ENCODE results near the gene ENO1.
"Not testable (repeated sequence)": the region's sequence is repeated elsewhere in the genome, so short reads cannot be mapped to it uniquely, and the experiment has no call there.

Gene ENO1

DNA sequence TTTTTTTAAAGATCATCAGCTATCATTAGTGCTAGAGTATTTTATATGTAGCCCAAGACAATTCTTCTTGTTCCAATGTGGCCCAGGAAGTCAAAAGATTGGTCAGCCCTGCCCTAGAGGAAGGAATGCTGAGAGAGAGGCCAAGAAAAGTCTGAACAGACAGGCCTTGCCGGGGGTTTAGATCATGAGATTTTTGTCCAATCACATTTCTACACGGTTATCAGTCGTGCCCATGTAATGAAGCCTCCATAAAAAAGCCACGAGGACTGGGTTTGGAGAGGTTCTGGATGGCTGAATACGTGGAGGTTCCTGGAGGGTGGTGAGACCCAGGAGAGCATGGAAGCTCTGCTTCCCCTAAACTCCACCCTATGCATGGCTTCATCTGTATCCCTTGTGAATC lies 24.3 kb upstream of the ENO1 start:
- no peak overlapping the region for H3K4me3 ChIP-seq (ENCODE audit: low read depth, low read length)
- no peaks in the 10 kb centered on the region for H3K4me1 ChIP-seq (ENCODE audit: control insufficient read depth, insufficient read depth, low read length)
- TF ChIP-seq ZEB2 (tag by site-specific recombination; IDR thresholded peaks at IDR 0.05): no peak
- no peak for TF ChIP-seq ZNF747 (tag by site-specific recombination; IDR thresholded peaks at IDR 0.05)
- no peak for TF ChIP-seq ZBTB1 (tag by site-specific recombination; IDR thresholded peaks at IDR 0.05)
- TF ChIP-seq ZNF560 (tag by site-specific recombination; IDR thresholded peaks at IDR 0.05; ENCODE audit: borderline replicate concordance): no peak
- no peak for TF ChIP-seq PRDM1 (tag by site-specific recombination; IDR thresholded peaks at IDR 0.05)
- no peak for TF ChIP-seq ZNF585B (tag by site-specific recombination; IDR thresholded peaks at IDR 0.05)
- TF ChIP-seq, protein P1, sequence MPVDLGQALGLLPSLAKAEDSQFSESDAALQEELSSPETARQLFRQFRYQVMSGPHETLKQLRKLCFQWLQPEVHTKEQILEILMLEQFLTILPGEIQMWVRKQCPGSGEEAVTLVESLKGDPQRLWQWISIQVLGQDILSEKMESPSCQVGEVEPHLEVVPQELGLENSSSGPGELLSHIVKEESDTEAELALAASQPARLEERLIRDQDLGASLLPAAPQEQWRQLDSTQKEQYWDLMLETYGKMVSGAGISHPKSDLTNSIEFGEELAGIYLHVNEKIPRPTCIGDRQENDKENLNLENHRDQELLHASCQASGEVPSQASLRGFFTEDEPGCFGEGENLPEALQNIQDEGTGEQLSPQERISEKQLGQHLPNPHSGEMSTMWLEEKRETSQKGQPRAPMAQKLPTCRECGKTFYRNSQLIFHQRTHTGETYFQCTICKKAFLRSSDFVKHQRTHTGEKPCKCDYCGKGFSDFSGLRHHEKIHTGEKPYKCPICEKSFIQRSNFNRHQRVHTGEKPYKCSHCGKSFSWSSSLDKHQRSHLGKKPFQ (tag by site-specific recombination; IDR thresholded peaks at IDR 0.05): no peak
- H3K36me3 ChIP-seq (ENCODE audit: control insufficient read depth in 2 of 2, insufficient read depth in 1 of 2, low read length in 2 of 2): no peaks in the 10 kb centered on the region
- POLR2A ChIA-PET: no interaction called here
- CTCF ChIA-PET: interaction anchor here (1.0 kb wide), 1 partner anchor 15 kb away, joined by 3 read pairs; no protein-coding TSS in a partner anchor
- H3K9me3 ChIP-seq (ENCODE audit: control insufficient read depth, insufficient read depth, low read depth, low read length): no peaks in the 10 kb centered on the region
- H3K27ac ChIP-seq (ENCODE audit: extremely low read depth, low read depth, low read length): no peak overlapping the region

DNA sequence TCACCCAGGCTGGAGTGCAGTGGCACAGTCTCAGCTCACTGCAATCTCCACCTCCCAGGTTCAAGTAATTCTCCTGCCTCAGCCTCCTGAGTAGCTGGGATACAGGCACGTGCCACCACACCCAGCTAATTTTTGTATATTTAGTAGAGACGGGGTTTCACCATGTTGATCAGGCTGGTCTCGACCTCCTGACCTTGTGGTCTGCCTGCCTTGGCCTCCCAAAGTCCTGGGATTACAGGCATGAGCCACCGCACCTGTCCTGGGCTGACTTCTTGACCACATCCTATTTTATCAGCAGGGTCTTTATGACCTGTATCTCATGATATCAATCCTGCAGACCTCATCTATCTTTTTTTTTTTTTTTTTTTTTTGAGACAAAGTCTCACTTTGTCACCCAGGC lies 22.2 kb upstream of the ENO1 start:
- not testable (repeated sequence) for H3K4me3 ChIP-seq (ENCODE audit: low read depth, low read length); H3K9me3 ChIP-seq (ENCODE audit: control insufficient read depth, insufficient read depth, low read depth, low read length); H3K27ac ChIP-seq (ENCODE audit: extremely low read depth, low read depth, low read length); H3K36me3 ChIP-seq (ENCODE audit: control insufficient read depth in 2 of 2, insufficient read depth in 1 of 2, low read length in 2 of 2); H3K4me1 ChIP-seq (ENCODE audit: control insufficient read depth, insufficient read depth, low read length)
- CTCF ChIA-PET: interaction anchor here (0.6 kb wide), 1 partner anchor 92 kb away, joined by 3 read pairs; no protein-coding TSS in a partner anchor
- POLR2A ChIA-PET: interaction anchor here (0.7 kb wide), 1 partner anchor 50 kb away, joined by 13 read pairs; no protein-coding TSS in a partner anchor

DNA sequence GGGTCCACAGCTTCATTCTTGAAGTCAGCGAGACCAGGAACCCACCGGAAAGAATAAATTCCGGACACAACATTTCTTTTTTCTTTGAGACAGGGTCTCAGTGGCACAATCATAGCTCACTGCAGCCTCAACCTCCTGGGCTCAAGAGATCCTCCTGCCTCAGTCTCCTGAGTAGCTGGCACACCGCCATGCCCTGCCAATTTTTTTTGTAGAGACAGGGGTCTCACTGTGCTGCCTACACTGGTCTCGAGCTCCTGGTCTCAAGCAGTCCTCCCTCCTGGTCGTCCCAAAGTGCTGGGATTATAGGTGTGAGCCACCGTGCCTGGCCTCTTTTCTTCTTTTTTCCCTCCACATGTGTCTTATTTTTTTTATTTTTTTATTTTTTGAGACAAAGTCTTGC lies 20.6 kb upstream of the ENO1 start:
- CTCF ChIA-PET: interaction anchor here (0.6 to 1.0 kb wide), 3 partner anchors 36 to 158 kb away, joined by 3 to 4 read pairs (median 3); no protein-coding TSS in a partner anchor
- TF ChIP-seq, protein P2, sequence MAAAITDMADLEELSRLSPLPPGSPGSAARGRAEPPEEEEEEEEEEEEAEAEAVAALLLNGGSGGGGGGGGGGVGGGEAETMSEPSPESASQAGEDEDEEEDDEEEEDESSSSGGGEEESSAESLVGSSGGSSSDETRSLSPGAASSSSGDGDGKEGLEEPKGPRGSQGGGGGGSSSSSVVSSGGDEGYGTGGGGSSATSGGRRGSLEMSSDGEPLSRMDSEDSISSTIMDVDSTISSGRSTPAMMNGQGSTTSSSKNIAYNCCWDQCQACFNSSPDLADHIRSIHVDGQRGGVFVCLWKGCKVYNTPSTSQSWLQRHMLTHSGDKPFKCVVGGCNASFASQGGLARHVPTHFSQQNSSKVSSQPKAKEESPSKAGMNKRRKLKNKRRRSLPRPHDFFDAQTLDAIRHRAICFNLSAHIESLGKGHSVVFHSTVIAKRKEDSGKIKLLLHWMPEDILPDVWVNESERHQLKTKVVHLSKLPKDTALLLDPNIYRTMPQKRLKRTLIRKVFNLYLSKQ (tag by site-specific recombination; IDR thresholded peaks at IDR 0.05; ENCODE audit: borderline replicate concordance): no peak
- no peak for TF ChIP-seq TCF7L2 (IDR thresholded peaks at IDR 0.05; ENCODE audit: borderline replicate concordance, low read depth, low read length)
- TF ChIP-seq ZNF600 (tag by site-specific recombination; IDR thresholded peaks at IDR 0.05): no peak
- no peak for TF ChIP-seq ZNF558 (tag by site-specific recombination; IDR thresholded peaks at IDR 0.05)
- no peak for TF ChIP-seq ZNF473 (tag by site-specific recombination; IDR thresholded peaks at IDR 0.05)
- TF ChIP-seq ZNF112 (tag by site-specific recombination; IDR thresholded peaks at IDR 0.05): no peak

DNA sequence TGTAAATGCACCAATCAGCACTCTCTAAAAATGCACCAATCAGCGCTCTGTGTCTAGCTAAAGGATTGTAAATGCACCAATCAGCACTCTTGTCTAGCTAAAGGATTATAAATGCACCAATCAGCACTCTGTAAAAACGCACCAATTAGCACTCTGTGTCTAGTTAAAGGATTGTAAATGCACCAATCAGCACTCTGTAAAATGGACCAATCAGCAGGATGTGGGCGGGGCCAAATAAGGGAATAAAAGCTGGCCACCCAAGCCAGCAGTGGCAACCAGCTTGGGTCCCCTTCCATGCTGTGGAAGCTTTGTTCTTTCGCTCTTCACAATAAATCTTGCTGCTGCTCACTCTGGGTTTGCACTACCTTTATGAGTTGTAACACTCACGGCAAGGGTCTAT lies 19.9 kb upstream of the ENO1 start:
- ChIA-PET CTCF (interaction anchor here (0.6 to 1.0 kb wide), 4 partner anchors 36 to 158 kb away, joined by 3 to 4 read pairs (median 3); no protein-coding TSS in a partner anchor), POLR2A (interaction anchor here (1.2 kb wide), 1 partner anchor 20 kb away, joined by 3 read pairs; the partner anchor contains the start of gene ENO1)
- H3K9me3 ChIP-seq (ENCODE audit: control insufficient read depth, insufficient read depth, low read depth, low read length); H3K27ac ChIP-seq (ENCODE audit: extremely low read depth, low read depth, low read length); H3K36me3 ChIP-seq (ENCODE audit: control insufficient read depth in 2 of 2, insufficient read depth in 1 of 2, low read length in 2 of 2); H3K4me3 ChIP-seq (ENCODE audit: low read depth, low read length); H3K4me1 ChIP-seq (ENCODE audit: control insufficient read depth, insufficient read depth, low read length): not testable (repeated sequence)

More for the DNA sequence above, 20.6 kb upstream of the ENO1 start:
- Histone ChIP-seq H3K4me1 (ENCODE audit: control insufficient read depth, insufficient read depth, low read length) (no peaks in the 10 kb centered on the region), H3K4me3 (ENCODE audit: low read depth, low read length) (no peak overlapping the region), H3K9me3 (ENCODE audit: control insufficient read depth, insufficient read depth, low read depth, low read length) (no peaks in the 10 kb centered on the region), H3K36me3 (ENCODE audit: control insufficient read depth in 2 of 2, insufficient read depth in 1 of 2, low read length in 2 of 2) (no peaks in the 10 kb centered on the region), H3K27ac (ENCODE audit: extremely low read depth, low read depth, low read length) (no peak overlapping the region)
- POLR2A ChIA-PET: interaction anchor here (1.2 kb wide), 1 partner anchor 21 kb away, joined by 3 read pairs; the partner anchor contains the start of gene ENO1

DNA sequence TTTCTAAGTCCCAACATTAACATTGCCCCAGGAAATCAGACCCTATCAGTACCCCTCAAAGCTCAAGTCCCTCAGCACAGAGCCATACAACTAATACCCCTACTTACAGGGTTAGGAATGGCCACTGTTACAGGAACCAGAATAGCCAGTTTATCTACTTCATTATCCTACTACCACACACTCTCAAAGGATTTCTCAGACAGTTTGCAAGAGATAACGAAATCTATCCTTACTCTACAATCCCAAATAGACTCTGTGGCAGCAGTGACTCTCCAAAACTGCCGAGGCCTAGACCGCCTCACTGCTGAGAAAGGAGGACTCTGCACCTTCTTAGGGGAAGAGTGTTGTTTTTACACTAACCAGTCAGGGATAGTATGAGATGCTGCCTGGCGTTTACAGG lies 19.0 kb upstream of the ENO1 start:
- H3K36me3 ChIP-seq (ENCODE audit: control insufficient read depth in 2 of 2, insufficient read depth in 1 of 2, low read length in 2 of 2); POLR2A ChIA-PET; H3K4me1 ChIP-seq (ENCODE audit: control insufficient read depth, insufficient read depth, low read length); H3K9me3 ChIP-seq (ENCODE audit: control insufficient read depth, insufficient read depth, low read depth, low read length); H3K4me3 ChIP-seq (ENCODE audit: low read depth, low read length); H3K27ac ChIP-seq (ENCODE audit: extremely low read depth, low read depth, low read length): not testable (repeated sequence)
- CTCF ChIA-PET: interaction anchor here (0.8 kb wide), 1 partner anchor 13 kb away, joined by 3 read pairs; no protein-coding TSS in a partner anchor
